GM18909 (cell line): ENCODE results near the gene CFAP52.
"Not testable (repeated sequence)": the region's sequence is repeated elsewhere in the genome, so short reads cannot be mapped to it uniquely, and the experiment has no call there.

Experiments
- ATAC-seq: cut with Tn5 transposase; IDR thresholded peaks from one replicate; pipeline ENCODE4 v1.9.1; 2021; ENCODE audit warnings: mild to moderate bottlenecking; ENCODE audit not compliant: unreplicated experiment, poor library complexity

CFAP52 gene

DNA sequence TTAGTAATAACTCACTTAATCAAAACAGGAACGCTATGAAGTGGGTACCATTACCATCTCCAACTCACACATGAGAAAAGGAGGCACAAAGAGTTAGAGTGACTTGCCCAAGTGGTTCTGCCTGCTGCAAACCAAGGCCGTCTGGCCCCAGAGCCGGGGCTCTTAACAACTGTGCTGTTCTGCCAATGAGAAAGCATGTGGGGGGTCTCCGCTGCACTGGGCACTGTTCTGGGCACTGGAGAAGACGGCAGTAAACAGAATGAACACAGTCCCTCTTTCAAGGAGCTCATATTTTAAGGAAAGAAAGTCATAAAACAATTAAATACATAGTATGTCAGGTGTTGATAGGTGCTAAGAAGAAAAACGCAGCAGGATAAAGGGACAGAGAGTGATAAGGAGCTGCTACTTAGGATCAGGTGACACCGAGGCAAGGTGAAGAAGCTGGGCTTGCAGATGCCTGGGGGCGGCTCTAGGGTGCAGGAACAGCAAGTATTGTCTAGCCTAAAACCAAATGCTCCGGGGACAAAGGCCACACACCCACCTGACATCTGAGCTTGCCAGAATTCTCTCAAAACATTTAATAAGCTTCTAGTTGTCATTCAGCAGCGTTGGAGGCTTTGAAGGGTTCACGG is 7.4 kb upstream of the CFAP52 start:
- no peak for ATAC-seq

DNA sequence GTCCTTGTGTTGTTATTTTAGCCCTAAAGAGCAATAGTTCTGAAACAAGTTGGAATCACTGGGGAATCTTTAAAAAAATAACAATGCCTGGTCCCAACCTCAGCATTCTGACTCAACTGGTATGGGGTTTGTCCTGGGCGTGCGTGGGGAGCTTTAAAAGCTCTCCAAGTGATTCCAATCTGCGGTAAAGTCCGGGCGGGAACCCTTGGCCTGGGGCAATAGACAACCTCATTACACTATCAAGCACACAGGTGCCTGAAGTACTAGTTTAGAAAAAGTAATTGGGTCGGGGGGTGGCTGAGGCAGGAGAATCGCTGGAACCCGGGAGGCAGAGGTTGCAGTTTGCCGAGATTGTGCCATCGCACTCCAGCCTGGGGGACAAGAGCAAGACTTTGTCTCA is 5.2 kb upstream of the CFAP52 start:
- no peak for ATAC-seq

- peak; percentile 81 for ATAC-seq
Observed at GRCh38 chr17:9575381-9576101, 901 bp upstream of the CFAP52 start, which contains the start of gene STX8. Gene STX8, minus strand, starts transcription at chr17:9575820. Its CDS starts 12 bp downstream, at chr17:9575808.

DNA sequence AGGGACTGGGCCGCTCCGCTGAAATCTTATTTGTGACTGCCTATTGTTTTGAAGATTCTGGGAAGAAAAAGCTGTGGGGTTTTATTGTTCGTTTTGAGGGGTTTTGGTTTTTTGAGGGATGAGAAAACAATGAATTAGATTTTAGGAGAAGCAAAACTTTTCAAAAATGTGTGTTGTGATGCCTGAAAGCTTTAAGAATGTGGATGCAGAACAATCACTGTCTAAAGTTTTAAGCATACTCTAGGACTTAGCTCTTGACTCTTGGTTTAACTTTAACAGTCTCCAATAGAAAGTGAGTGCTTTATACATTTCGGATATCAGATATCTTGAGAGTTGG is 899 bp downstream of the CFAP52 start:
- no peak for ATAC-seq

GRCh38 chr17:9587969-9588656 is 11.7 kb downstream of the CFAP52 start:
- no peak for ATAC-seq

- ATAC-seq, result no peak
Observed at GRCh38 chr17:9594065-9594464, 17.6 kb downstream of the CFAP52 start.

DNA sequence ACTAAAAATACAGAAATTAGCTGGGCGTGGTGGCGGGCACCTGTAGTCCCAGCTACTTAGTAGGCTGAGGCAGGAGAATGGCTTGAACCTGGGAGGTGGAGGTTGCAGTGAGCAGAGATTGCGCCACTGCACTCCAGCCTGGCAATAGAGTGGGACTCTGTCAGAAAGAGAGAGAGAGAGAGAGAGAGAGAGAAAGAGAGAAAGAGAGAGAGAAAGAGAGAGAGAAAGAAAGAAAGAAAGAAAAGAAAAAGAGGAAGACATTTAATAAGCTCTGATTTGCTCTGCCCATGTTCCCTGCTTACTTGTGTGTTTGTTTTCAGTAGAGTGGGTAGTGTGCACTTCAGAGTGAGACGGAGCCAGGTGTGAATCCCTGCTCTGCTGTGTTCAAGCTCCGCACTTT is 21.2 kb downstream of the CFAP52 start:
- ATAC-seq, result not testable (repeated sequence)

- ATAC-seq, result no peak
Observed at GRCh38 chr17:9598661-9599060, 22.2 kb downstream of the CFAP52 start.

DNA sequence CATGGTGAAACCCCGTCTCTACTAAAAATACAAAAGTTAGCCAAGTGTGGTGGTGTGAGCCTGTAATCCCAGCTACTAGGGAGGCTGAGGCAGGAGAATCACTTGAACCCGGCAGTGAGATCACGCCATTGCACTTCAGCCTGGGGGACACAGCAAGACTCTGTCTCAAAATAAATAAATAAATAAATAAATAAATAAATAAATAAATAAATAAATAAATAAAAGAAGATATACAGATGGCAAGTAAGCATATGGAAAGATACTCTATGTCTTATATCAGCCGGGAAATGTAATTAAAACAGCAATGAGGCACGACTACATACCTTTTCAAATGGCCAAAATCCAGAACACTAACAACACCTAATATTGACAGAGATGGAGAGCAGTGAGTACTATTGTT is 28.1 kb downstream of the CFAP52 start:
- not testable (repeated sequence) for ATAC-seq

- ATAC-seq, result no peak
Observed at GRCh38 chr17:9606453-9606852, 30.0 kb downstream of the CFAP52 start.

GRCh38 chr17:9607058-9607457 is 30.6 kb downstream of the CFAP52 start:
- not testable (repeated sequence) for ATAC-seq

GRCh38 chr17:9611557-9611956 is 35.1 kb downstream of the CFAP52 start:
- ATAC-seq, result no peak

DNA sequence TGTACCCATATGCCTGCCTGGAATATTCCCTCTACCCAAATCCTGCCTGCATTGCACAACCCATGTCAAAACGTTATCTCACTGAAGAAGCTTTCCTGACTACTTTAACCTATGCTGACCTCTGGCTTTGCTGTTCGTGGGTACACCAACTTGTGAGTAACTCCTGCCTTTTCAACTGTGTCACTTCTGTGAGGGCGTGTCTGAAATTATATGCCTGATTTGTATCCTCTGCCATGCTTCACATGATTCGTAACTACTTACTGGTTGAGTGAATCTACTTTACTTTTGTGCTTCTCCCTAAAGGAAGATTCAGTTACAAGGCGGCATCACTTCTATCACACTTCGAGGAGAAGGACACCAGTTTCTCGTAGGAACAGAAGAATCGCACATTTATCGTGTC is 35.6 kb downstream of the CFAP52 start:
- no peak for ATAC-seq

DNA sequence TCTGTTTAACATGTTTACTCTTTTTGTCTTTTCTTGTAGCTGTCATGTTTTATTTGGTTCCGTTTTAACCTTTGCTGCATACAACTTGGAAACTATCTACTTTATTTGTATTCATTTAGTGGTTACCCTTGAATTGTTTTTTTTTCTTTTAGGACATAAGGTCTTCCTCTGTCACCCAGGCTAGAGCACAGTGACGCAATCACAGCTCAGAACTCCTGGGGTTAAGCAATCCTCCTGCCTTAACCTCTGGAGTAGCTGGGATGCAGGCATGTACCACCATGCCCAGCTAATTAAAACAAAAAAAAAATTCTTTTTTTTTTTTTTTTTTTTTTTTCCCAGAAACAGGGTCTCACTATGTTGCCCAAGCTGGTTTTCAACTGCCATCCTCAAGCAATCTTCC is 39.0 kb downstream of the CFAP52 start:
- ATAC-seq, result no peak

DNA sequence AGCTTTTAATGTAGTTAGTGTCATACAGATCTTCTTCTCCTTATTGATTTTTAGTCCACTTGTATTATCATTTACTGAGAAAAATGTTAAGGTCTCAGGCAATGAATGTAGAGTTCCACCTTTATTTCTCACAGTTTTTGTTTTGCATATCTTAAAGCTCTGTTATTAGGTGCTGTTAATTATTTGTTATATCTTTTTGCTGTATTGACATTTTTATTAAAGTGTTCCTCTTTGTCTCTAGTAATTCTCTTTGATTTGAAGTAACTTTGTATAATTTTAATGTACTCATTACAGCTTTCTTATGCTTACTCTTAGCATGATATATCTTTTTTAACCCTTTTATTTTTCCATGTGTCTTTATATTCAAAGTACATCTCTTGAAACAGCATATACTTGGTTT is 46.5 kb downstream of the CFAP52 start:
- ATAC-seq, result no peak

DNA sequence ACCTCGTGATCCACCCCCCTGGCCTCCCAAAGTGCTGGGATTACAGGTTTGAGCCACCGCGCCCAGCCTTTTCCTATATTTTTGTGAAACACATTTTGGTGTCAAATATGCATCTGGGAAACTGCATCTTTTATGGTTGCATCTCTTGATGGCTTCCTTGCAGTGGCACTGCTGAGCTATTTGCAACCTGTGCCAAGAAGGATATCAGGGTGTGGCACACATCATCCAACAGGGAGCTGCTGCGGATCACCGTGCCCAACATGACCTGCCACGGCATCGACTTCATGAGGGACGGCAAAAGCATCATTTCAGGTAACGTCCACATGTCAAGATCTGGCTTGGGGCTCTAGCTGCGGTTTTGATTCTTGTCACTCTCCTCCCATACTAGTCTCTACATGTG is 52.1 kb downstream of the CFAP52 start:
- ATAC-seq, result no peak

DNA sequence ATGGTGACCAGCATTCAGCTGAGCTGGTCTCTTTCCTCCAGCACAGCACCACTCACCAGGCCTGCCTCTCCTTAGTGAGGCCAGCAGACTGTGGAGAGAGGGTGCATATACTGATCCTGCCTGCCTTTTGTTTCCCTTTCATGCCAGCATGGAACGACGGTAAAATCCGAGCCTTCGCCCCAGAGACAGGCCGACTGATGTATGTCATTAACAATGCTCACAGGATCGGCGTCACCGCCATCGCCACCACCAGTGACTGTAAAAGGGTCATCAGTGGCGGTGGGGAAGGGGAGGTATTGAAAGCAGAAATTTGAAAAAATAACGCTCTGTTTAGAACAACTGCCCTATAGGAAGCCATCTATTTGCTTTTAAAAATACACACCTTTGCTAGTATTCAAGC is 56.3 kb downstream of the CFAP52 start:
- no peak for ATAC-seq

- no peak for ATAC-seq
Observed at GRCh38 chr17:9635340-9635739, 58.9 kb downstream of the CFAP52 start.

DNA sequence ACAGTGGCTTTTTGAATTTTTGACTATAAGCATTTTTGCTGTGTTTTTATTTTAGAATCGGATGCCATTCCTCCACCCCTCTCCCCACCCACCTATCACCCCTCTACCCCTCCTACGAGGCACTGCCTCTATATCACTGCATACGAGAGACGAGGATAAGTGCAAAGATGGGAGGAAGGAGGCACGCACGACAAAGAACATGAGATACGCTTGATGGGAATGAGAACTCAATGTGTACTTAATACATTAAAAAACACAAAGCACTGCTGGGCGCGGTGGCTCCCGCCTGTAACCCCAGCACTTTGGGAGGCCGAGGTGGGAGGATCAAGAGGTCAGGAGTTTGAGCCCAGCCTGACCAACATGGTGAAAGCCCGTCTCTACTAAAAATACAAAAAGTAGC is 60.1 kb downstream of the CFAP52 start:
- ATAC-seq, result no peak

- not testable (repeated sequence) for ATAC-seq
Observed at GRCh38 chr17:9640388-9640787, 63.9 kb downstream of the CFAP52 start.

DNA sequence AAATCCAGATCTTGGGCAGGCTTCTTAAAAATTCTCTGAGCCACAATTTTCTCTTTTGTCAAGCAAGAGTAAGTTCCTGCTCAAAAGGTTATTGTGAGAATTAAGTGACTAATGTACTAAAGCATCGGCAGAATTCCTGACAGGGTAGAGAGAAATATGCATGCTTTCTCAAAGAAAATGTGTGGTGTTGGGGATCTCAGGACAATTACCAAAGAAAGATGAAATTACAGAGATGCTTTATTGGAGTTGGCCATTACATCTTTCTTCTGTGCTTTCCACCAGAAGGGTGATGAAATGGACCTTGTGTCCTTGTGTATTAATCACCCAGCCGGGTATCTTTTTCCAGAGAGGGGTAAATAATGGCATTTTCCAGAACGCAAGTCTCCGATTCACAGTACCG is 67.2 kb downstream of the CFAP52 start:
- no peak for ATAC-seq
